Astrocyte of the spinal cord (primary cell): ENCODE data around the gene LYZL1.

Source experiments
- DNase-seq: peaks from one replicate; pipeline ENCODE4 v3.0.0; 2011; ENCODE audit warnings: low read depth, low spot score
- H3K4me3 ChIP-seq: 2 replicates; pipeline ENCODE4 v1.5.1; 2011; ENCODE audit warnings: low read depth, mild to moderate bottlenecking, low read length, moderate library complexity
- in situ Hi-C: cut with HindIII; loops from 2 replicates; pipeline ENCODE4 v1.10.0; 2017; ENCODE audit warnings: low sequenced_read_pairs
- TF ChIP-seq, protein P1 (sequence below): IDR thresholded peaks from 2 replicates; pipeline ENCODE4 v1.5.1; 2012; ENCODE audit warnings: low read depth, mild to moderate bottlenecking, low read length, inconsistent platforms

Gene LYZL1

DNA sequence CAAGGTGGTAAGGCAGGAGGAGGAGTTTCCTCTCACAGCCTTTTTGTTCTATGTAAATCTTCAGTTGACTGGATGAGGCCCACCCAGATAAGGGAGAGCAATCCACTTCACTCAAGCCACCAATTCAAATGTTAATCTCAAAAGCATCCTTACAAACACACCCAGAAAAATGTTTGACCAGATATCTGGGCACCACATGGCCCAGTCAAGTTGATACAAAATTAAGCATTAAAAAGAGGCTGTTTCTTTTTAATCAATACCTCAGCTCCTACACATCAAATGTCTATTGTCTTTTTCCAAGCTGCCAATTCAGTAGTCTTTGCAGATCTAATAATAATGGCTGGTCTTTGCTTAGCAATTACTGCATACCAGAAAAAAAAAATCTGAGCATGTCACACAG lies 18.0 kb upstream of the LYZL1 start:
- DNase-seq = no peak
- H3K4me3 ChIP-seq = no peak overlapping the region
- in situ Hi-C loops = no loop called here
- TF ChIP-seq, protein P1, sequence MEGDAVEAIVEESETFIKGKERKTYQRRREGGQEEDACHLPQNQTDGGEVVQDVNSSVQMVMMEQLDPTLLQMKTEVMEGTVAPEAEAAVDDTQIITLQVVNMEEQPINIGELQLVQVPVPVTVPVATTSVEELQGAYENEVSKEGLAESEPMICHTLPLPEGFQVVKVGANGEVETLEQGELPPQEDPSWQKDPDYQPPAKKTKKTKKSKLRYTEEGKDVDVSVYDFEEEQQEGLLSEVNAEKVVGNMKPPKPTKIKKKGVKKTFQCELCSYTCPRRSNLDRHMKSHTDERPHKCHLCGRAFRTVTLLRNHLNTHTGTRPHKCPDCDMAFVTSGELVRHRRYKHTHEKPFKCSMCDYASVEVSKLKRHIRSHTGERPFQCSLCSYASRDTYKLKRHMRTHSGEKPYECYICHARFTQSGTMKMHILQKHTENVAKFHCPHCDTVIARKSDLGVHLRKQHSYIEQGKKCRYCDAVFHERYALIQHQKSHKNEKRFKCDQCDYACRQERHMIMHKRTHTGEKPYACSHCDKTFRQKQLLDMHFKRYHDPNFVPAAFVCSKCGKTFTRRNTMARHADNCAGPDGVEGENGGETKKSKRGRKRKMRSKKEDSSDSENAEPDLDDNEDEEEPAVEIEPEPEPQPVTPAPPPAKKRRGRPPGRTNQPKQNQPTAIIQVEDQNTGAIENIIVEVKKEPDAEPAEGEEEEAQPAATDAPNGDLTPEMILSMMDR = no peak

- H3K4me3 ChIP-seq = no peak overlapping the region
- TF ChIP-seq, protein P1 = no peak
- no peak for DNase-seq
- in situ Hi-C loops = no loop called here
Measured at GRCh38 chr10:29271877-29272276, 17.0 kb upstream of the LYZL1 start.

- no peak overlapping the region for H3K4me3 ChIP-seq
- TF ChIP-seq, protein P1 = no peak
- no peak for DNase-seq
- in situ Hi-C loops = no loop called here
Measured at GRCh38 chr10:29273478-29273877, 15.4 kb upstream of the LYZL1 start.

- in situ Hi-C loops = no loop called here
- TF ChIP-seq, protein P1 = no peak
- no peak overlapping the region for H3K4me3 ChIP-seq
- no peak for DNase-seq
Measured at GRCh38 chr10:29276251-29276850, 12.5 kb upstream of the LYZL1 start.

GRCh38 chr10:29277296-29277695 lies 11.6 kb upstream of the LYZL1 start:
- no peak for DNase-seq
- no peak overlapping the region for H3K4me3 ChIP-seq
- in situ Hi-C loops = no loop called here
- TF ChIP-seq, protein P1 = no peak

DNA sequence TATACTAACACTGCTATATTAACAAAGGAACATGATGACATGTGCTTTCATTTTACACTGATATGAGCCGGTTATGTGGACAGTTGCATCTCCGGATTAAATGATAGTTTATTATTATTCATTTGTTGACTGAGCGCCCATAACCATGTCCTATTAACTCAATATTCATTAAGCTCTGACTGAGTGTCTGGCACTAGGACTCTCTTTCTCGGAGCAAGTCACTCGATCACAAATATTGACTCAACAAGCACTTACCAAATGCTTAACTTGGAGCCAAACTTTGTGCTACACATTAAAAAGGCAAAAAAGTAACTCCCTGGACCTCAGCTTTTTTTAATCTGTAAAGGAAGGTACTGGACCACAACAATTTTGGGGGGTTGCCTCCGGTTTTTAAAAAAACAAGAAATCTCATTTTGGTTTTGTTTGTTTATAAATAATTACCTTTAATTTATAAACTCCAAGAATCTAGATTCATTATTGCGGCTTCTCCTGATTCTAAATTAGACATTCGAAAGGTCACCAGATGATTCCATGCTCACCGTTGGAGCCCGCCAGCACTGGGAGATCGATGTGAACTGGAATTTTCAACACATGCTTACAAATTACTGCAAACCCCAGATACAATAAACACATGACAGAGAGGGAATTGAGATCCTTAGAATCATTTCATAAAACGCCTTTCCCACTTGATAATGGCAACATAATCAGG lies 8.9 kb upstream of the LYZL1 start:
- TF ChIP-seq, protein P1 = no peak
- in situ Hi-C loops = no loop called here
- H3K4me3 ChIP-seq = no peak overlapping the region
- DNase-seq = no peak

- no peak for DNase-seq
- in situ Hi-C loops = no loop called here
- no peak overlapping the region for H3K4me3 ChIP-seq
- TF ChIP-seq, protein P1 = no peak
Measured at GRCh38 chr10:29280488-29280840, 8.4 kb upstream of the LYZL1 start.
